CD4-positive, alpha-beta T cell treated with Interleukin-21 for 1 hour (primary cell): ENCODE data around the gene SMG6.

Experiments
- DNase-seq: peaks from one replicate; pipeline ENCODE4 v3.0.0-alpha.2; 2020

SMG6 gene

GRCh38 chr17:2056206-2057174, 247.1 kb downstream of the SMG6 start:
- peak; percentile 60 for DNase-seq

DNA sequence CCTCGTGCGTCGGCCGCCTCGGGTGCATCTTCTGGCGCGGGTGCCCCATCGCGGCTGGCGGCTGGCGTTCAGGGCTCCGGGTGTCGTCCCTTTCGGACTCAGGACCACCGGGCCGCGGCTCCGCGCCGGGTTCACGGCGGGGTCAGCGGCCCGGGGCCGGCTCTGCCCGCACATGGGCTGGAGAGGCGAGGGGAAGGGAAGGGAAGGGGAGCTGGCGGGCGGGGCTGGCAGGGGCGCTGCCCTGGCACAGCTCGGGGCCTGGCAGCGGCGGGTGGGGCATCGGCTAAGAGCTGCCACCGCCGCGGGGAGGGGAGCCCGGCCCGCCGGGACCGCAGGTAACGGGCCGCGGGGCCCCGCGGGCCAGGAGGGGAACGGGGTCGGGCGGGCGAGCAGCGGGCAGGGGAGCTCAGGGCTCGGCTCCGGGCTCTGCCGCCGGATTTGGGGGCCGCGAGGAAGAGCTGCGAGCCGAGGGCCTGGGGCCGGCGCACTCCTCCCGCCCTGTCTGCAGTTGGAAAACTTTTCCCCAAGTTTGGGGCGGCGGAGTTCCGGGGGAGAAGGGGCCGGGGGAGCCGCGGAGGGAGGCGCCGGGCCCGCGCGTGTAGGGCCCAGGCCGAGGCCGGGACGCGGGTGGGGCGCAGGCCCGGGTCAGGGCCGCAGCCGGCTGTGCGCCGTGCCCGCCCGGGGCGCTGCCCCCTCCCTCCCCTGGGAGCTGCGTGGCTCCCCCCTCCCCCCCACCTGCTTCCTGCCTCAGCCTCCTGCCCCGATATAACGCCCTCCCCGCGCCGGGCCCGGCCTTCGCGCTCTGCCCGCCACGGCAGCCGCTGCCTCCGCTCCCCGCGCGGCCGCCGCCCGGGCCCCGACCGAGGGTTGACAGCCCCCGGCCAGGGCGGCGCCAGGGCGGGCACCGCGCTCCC, 248.0 kb downstream of the SMG6 start:
- DNase-seq = peak; percentile 53

DNA sequence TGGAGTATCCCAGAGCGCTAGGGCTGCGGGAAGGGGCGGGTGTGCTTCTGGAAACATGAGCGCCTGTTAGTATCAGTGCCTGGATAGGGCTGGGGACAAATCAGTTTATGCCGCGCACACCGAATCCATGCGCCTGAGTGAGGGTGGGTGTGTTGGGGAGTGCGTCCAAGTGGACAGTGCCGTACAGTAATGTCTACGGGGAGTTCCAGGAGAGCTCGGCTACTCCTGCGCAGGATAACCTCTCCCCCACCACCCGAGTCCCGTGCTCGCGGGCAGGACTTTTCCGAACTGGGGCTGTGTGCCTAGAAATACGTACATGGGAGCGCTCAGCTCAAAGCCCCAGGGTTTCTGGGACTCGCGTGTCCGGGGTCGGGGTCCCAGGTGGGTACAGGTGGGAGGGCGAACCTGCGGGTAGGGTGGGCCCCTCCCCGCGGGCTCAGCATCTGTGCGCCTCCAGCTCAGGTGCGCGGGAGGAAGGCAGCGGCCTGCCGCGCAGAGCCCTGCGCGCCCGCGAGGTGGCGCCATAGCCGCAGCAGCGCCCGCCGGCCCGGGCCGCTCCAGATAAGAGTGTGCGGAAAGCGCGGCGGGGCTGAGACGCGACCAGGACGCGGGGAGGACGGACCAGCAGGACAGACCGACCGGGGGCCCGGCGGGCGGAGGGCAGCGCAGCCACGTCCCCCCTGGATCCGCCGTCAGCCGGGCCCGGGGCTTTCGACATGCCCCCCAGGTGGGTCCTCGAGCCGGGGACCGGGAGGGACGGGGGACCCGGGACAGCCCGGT, 248.9 kb downstream of the SMG6 start, which contains the start of gene HIC1:
Gene HIC1 (plus strand): TSS at position 592 of the 780 bp plus-strand sequence. CDS start 1,588 bp downstream, outside the sequence.
- peak; percentile 82 for DNase-seq

DNA sequence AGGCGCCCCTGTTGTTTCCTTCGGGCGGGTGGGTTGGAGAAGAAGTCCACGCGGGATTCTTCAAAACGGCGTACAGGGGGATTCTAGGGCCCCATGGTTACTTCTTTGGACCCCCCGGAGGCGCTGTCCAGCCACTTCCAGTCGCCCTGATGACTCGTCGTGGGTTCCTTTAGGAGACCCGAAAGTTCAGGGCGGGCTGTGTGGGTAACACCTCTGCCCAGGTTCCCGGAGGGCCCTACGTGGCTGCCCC, 249.4 kb downstream of the SMG6 start:
- peak; percentile 59 for DNase-seq

DNA sequence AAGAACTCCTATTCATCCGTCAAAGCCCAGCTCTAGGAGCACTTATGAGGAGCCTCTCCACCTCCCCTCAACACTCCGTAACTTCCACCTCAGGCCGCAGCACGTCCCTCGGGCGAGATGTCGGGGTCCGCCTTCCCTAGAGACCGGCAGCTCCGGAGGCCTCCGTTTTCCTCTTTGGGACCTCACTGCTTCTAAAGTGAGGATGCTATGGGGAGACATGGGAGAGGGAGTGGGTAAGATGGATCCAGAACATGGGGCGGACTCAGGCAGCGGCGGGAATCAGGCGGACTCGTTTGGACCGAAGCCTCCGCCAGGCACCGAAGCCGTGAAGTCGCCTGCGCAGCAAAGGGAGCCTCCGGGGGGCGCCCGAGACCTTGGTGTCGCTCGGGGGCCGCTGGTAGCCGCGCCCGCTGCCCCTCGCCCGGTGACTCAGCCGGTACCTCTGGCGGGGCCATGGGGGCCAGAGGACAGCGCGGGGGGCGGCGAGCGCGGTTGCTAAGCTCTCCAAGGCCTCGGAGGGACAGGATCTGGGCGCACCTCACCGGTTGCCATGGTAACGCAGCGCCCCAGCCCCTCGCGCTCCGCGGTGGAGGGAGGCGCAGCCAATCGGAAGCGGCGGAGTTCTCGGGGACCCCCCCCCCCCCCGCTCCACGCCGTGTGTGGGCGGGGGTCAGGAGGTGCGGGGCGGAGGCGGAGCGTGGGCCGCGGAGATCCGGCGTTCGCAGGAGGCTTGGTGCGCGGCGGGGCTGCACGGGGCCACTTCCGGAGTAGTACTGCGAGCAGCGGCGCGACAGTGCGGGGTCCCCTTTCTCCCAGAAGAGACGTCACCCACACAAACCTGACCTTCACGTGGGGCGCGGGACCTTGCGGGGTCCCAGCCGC, 250.0 kb downstream of the SMG6 start:
- peak; percentile 88 for DNase-seq

GRCh38 chr17:2051933-2052559, 251.5 kb downstream of the SMG6 start:
- no peak for DNase-seq

DNA sequence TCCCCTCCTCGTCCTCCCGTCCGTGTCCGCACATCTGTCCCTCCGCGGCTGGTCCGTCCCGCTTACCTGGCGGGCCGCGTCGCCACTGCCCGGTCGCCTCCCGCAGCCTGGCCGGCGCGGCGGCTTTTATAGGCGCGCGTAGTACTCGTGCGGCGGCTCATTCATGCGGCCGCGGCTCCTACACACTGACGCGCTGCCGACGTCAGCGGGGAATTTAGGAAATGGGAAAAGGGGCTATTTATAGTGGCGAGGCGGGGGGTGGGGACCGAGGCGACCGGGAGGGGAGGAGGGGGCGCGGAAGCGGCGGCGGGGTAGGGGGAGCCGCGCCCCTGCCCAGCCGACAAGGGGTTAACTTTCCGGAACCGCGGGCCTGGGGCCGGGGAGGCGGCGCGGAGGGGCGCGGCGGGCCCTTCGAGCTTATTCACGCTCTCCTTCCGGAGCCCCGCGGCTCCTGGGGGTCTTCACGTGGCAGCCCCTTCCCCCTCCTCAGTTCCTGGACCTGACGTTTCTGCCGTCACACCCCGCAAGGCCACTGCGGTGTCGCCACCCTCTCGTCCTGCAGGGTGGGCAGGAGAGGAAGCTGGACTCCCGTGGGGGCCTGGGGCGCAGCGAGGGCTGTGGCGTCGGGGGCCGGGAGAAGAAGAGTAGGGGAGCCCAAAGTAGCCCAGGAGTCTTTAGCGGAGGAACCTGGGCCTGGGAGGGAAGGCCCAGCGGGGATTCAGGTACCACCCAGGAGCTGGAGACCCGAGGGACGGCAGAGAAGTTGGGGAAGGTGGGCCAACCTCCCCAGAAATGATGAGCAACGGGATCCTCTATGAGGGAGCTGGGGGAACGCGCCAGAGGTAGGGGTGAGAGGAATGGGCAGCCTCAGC, 252.3 kb downstream of the SMG6 start:
- DNase-seq = peak; percentile 32

DNA sequence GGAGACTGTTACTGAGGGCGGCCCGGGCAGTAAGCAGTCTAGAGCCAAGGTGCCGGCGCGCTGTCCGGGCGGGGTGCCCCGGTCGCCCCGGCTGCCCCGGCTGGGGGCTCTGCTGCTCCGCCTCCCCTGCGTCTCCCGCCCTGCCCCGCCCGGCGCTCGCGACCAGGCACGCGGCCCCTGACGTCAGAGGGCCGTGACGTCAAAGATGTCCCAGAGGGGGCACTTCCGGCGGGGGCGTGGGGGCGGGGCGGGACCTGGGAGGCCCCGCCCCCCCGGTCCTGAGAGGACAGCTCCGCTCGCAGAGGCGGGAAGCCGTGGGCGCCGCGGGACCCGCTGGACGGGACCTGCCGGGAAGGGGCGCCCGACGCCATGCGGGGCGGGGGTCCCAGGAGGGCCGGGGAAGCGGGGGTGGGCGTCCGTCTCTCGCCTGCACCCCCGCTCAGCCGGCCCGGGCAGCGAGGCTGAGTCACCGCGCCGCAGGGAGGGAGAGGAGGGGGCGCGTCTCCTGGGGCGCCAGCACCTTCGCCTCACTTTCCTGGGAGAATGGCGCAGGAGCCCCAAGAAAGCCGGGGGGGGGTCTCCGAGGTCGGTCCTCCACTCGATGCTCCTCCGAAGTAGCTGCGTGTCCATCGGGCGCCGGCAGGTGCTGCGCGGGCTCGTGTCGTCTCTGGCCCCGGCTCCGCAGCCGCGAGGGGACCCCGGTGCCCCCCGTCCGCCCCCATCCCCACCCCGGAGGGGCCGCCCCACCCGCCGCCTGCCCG, 253.1 kb downstream of the SMG6 start:
- DNase-seq = peak; percentile 85

DNA sequence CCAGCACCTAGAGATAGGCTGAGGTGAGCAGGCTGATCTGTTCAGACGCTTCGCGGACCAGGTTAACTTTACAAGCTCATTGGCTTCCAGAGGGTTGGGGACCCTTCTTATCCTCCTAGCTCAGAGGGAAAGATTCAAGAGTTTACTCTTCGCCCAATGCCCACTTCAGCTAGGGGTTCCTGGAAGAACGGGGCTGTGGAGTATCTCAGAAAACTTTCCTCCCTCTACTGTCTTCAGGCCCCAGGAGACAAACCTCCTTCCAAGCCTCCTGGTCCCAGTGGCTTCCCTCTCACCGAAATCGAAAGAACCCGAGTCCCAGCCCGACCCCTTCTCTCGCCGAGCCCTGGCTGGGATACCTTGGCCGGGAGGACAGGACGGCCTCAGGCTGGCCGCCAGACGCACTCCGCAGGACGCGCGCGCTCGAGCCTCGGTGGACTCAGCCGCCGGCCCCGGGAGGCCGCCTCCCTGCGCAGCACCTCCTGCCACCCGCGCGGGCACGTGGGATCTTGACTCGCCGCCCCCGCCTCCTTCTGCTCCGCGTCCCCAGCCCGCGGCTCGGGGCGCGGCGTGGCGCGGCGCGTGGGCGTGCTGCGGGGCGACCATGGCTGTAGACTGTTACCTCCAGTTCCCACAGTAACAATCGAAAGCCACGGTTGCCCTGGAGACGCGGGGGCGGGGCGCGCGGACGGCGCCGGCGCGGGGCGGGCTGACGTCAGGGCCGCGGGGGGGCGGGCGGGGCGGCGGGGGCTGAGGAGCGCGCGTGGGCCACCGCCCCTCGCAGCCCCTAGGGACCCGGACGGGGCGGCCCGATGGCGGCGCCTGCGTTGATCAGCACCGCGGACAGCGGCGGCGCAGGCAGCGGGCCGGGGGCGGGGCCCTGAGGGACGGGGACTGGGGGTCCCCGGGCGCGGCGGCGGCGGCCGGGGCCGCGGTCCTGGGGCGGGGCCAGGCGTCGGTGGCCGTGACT, 254.0 kb downstream of the SMG6 start:
- peak; percentile 94 for DNase-seq

DNA sequence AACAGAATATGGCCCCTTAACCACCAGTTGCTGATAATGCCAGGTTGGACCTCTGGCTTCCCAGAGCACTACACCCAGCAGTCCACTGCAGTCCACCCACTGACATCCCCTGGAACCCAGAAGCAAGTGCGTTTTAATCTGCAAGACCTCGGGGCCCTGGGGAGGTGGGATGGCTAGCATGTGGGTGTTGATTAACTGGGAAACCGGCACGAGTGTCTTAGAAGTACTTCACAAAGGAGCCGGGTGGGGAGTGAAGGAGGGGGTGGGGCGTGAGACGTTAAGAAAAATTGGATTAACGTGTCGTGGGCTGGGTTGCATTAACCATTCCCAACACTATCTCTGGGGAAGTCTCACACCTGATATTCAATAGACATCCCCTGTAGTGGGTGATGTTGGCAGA, 254.8 kb downstream of the SMG6 start:
- DNase-seq = no peak

GRCh38 chr17:2047590-2047989, 256.0 kb downstream of the SMG6 start:
- DNase-seq = no peak

DNA sequence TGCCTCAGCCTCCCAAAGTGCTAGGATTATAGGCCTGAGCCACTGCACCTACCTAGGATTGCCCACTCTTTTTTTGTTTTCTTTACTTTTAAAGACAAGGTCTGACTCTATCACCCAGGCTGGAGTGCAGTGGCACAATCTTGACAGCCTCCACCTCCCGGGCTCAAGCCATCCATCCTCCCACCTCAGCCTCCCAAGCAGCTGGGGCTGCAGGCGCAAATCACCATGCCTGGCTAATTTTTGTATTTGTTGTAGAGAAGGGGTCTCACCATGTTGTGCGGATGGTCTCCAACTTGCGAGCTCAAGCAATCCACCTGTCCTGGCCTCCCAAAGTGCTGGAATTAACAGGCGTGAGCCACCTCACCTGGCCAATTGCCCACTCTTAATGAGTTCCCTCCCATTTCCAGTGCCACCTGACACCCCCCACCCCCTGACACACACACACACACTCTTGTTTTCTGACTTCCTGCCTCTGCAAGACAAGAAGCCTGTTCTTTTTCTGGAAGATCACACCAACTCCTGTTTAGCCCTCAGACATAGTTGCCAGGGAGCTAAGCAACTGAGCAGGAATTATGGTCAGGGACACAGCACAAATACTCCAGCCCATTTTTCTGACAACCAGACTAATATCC, 259.2 kb downstream of the SMG6 start:
- no peak for DNase-seq

DNA sequence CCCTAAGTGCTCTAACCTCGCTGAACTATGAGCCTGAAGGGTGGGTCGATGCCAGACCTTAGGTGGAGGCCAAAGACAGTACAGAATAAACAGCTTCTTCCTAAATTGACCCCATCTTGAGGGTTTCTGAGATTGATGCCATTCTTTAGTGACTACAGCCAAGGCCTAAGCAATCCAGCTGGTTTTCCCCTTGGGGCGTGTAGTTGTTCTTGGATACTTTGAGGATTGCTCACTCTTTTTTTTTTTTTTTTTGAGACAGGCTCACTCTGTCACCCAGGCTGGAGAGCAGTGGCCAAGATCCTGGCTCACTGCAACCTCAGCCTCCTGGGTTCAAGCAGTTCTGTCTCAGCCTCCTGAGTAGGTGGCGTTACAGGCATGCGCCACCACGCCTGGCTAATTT, 259.8 kb downstream of the SMG6 start:
- no peak for DNase-seq

- no peak for DNase-seq
Observed at GRCh38 chr17:2042933-2043332, 260.7 kb downstream of the SMG6 start.

GRCh38 chr17:2042390-2042847, 261.2 kb downstream of the SMG6 start:
- no peak for DNase-seq

GRCh38 chr17:2041561-2042389, 261.8 kb downstream of the SMG6 start, which contains the start of gene OVCA2:
Gene OVCA2 (plus strand): TSS chr17:2042022. CDS start chr17:2042048, 26 bp downstream.
- peak; percentile 97 for DNase-seq
